Pons (tissue), 1 donor: ENCODE results near the gene HNMT.
"Not testable (repeated sequence)": the region's sequence is repeated elsewhere in the genome, so short reads cannot be mapped to it uniquely, and the experiment has no call there.

Experiments used
- DNase-seq: peaks from one replicate; pipeline ENCODE4 v3.0.0-alpha.2; 2016; ENCODE audit warnings: low spot score

HNMT gene

GRCh38 chr2:138043588-138043987 lies 79.3 kb downstream of the HNMT start:
- DNase-seq, result not testable (repeated sequence)

DNA sequence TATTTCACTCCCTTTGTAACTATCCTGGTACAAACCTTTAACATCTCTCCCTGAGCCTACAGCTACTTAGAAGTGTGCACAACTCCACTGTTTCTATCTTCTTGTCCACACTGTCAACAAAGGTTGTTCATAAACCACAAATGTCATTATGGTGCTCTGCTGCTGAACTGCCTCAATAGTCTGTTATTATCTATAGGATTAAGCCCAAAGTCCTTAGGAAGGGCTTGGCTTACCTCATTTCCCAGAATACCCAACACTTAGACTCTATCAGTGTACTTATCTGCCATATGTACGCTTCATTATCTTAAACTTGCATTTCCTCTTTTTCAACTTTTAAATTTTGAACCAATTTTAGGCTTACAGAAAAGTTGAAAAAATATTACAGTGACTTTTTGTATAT lies 94.2 kb downstream of the HNMT start:
- DNase-seq, result no peak

DNA sequence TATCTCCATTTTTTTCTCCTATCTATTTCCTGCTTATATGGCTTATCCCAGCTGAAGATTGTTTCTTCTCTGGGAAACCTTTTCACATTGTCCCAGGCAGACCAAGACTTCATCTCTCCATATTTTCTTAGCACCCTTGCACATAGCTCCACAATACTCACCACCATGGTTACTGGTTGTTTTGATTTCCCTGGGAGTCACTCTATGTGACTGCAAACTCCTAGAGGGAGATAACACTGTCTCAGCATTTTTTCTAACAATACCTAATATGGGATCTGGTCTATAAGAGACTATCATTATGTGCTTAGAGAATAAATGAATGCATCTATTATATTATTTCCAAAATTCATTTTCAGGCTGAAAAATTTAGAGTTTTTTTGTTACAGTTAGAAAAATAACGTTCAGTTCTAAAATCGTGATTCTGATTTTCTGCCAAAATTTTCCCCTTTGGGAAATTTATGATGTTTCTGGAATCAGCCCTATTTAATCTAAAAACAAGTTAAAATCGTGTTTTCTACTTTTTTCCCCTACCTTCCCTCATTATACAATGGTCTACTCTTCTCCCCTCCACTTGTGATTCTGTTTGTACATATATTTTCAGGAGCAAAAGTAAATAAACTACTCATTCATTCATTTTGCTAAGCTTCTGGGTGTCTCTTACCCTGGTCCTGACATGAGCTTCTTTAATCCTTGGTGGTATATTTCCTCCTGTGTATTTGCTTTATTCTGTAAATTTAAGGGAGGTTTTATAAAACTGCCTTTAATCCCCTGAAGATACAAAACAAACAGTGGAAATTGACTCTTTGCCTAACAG lies 95.4 kb downstream of the HNMT start:
- DNase-seq, result no peak

DNA sequence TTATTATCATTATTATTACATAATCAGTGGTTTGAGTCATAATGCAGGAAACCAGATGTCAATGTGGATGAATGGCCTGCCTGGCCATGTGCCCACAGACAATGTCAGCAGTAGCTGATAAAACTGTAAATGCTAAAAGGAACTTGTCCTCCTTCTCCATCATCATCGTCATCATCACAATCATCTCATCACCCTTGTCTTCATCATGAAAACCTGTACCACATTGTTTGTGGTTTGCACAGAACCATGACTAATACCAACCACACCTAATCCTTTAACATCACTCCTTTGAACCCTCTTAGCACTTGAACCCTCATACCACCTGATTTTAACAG lies 96.0 kb downstream of the HNMT start:
- DNase-seq, result no peak

- no peak for DNase-seq
Measured at GRCh38 chr2:138061961-138062360, 97.7 kb downstream of the HNMT start.

- no peak for DNase-seq
Measured at GRCh38 chr2:138063181-138063580, 98.9 kb downstream of the HNMT start.
